Neural progenitor cell (in vitro differentiated cells): ENCODE data around the gene PPP5C.

Experiments used
- EZH2 ChIP-seq: fragments of 200-600 bp; sonication (generic); IDR thresholded peaks from 2 replicates; pipeline ENCODE4 v1.6.1; 2017; ENCODE audit warnings: antibody characterized with exemption, mild to moderate bottlenecking, moderate library complexity
- EZH2phosphoT487 ChIP-seq: fragments of 200-600 bp; sonication (generic); IDR thresholded peaks from 2 replicates; pipeline ENCODE4 v1.6.1; 2017; ENCODE audit warnings: antibody characterized with exemption
- TF ChIP-seq, protein P1 (sequence below): fragments of 200-600 bp; sonication (generic); IDR thresholded peaks from 2 replicates; pipeline ENCODE4 v1.5.1; 2017; ENCODE audit warnings: antibody characterized with exemption, mild to moderate bottlenecking

GRCh38 chr19:46410205-46411087 lies 63.6 kb downstream of the PPP5C start:
- TF ChIP-seq, protein P1, sequence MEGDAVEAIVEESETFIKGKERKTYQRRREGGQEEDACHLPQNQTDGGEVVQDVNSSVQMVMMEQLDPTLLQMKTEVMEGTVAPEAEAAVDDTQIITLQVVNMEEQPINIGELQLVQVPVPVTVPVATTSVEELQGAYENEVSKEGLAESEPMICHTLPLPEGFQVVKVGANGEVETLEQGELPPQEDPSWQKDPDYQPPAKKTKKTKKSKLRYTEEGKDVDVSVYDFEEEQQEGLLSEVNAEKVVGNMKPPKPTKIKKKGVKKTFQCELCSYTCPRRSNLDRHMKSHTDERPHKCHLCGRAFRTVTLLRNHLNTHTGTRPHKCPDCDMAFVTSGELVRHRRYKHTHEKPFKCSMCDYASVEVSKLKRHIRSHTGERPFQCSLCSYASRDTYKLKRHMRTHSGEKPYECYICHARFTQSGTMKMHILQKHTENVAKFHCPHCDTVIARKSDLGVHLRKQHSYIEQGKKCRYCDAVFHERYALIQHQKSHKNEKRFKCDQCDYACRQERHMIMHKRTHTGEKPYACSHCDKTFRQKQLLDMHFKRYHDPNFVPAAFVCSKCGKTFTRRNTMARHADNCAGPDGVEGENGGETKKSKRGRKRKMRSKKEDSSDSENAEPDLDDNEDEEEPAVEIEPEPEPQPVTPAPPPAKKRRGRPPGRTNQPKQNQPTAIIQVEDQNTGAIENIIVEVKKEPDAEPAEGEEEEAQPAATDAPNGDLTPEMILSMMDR = no peak
- TF ChIP-seq EZH2phosphoT487 (no peak), EZH2 (no peak)
